AG20443 (cell line): Measurements from ENCODE around the gene KANK4.

Experiments used
- DNase-seq: peaks from one replicate; pipeline ENCODE4 v3.0.0; 2012; ENCODE audit warnings: low spot score, mixed read lengths

The KANK4 gene

GRCh38 chr1:62318756-62319544 is at the start of gene KANK4:
KANK4 (minus strand) TSS chr1:62319434; CDS start chr1:62281564, 37,870 bp downstream.
- DNase-seq = peak; percentile 54

- DNase-seq = no peak
These were observed 49.8 kb upstream of the KANK4 start for GRCh38 chr1:62368989-62369388.

- no peak for DNase-seq
These were observed 47.8 kb upstream of the KANK4 start for GRCh38 chr1:62367005-62367557.

GRCh38 chr1:62364721-62365120 is 45.5 kb upstream of the KANK4 start:
- no peak for DNase-seq

GRCh38 chr1:62362926-62363325 is 43.7 kb upstream of the KANK4 start:
- DNase-seq = no peak

GRCh38 chr1:62362061-62362917 is 43.1 kb upstream of the KANK4 start:
- no peak for DNase-seq

GRCh38 chr1:62361431-62361830 is 42.2 kb upstream of the KANK4 start:
- no peak for DNase-seq

- DNase-seq = no peak
These were observed 39.6 kb upstream of the KANK4 start for GRCh38 chr1:62358665-62359373.

- DNase-seq = no peak
These were observed 38.7 kb upstream of the KANK4 start for GRCh38 chr1:62357916-62358315.

- peak; percentile 90 for DNase-seq
These were observed 37.1 kb upstream of the KANK4 start for GRCh38 chr1:62356257-62356835.

GRCh38 chr1:62355095-62355494 is 35.9 kb upstream of the KANK4 start:
- DNase-seq = no peak

- no peak for DNase-seq
These were observed 34.6 kb upstream of the KANK4 start for GRCh38 chr1:62353853-62354252.

GRCh38 chr1:62352387-62352786 is 33.2 kb upstream of the KANK4 start:
- DNase-seq = no peak

- no peak for DNase-seq
These were observed 30.4 kb upstream of the KANK4 start for GRCh38 chr1:62349470-62350233.

- no peak for DNase-seq
These were observed 27.7 kb upstream of the KANK4 start for GRCh38 chr1:62346886-62347285.

- DNase-seq = no peak
These were observed 24.7 kb upstream of the KANK4 start for GRCh38 chr1:62343911-62344310.

- no peak for DNase-seq
These were observed 23.0 kb upstream of the KANK4 start for GRCh38 chr1:62342270-62342669.

- no peak for DNase-seq
These were observed 22.4 kb upstream of the KANK4 start for GRCh38 chr1:62341615-62342014.

- DNase-seq = no peak
These were observed 21.9 kb upstream of the KANK4 start for GRCh38 chr1:62341089-62341488.

GRCh38 chr1:62337706-62338631 is 18.7 kb upstream of the KANK4 start:
- DNase-seq = no peak
